Activated CD4-positive, alpha-beta T cell treated with anti-CD3 and anti-CD28 coated beads, Interleukin-2, Interleukin-6, amounts not matched to agents 100 ng/mL and 50 ng/mL, durations not matched to agents 16 hours and 8 hours (primary cell): Measurements from ENCODE around the gene GSTM1.

Experiments
- DNase-seq: peaks from one replicate; pipeline ENCODE4 v3.0.0-alpha.2; 2020

The GSTM1 gene

DNA sequence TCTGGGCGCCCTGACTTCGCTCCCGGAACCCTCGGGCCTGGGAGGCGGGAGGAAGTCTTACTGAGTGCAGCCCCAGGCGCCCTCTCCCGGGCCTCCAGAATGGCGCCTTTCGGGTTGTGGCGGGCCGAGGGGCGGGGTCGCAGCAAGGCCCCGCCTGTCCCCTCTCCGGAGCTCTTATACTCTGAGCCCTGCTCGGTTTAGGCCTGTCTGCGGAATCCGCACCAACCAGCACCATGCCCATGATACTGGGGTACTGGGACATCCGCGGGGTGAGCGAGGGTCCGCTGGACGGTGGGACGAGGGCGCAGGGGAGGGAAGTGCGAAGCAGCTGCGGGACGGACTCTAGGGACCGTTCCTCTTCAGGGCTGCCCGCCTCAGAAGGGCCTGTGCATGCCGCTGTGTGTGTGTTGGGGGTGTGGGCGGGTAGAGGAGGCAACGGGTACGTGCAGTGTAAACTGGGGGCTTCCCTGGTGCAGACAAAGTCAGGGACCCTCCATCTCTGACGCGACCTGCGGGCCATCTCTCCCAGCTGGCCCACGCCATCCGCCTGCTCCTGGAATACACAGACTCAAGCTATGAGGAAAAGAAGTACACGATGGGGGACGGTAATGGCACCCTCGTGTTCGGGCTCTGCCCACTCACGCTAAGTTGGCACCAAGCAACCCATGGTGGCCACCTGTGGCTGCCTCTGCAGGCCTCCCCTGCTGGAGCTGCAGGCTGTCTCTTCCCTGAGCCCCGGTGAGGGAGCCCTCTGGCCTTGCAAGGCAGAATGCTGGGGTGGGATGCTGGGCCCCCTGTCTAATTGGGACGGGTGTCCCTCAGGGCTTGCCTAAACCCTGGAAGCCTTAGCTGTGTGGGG, at the start of gene GSTM1:
Gene GSTM1 (plus strand): TSS at position 177 of the 859 bp plus-strand sequence. CDS start 57 bp downstream, at position 234.
- no peak for DNase-seq

DNA sequence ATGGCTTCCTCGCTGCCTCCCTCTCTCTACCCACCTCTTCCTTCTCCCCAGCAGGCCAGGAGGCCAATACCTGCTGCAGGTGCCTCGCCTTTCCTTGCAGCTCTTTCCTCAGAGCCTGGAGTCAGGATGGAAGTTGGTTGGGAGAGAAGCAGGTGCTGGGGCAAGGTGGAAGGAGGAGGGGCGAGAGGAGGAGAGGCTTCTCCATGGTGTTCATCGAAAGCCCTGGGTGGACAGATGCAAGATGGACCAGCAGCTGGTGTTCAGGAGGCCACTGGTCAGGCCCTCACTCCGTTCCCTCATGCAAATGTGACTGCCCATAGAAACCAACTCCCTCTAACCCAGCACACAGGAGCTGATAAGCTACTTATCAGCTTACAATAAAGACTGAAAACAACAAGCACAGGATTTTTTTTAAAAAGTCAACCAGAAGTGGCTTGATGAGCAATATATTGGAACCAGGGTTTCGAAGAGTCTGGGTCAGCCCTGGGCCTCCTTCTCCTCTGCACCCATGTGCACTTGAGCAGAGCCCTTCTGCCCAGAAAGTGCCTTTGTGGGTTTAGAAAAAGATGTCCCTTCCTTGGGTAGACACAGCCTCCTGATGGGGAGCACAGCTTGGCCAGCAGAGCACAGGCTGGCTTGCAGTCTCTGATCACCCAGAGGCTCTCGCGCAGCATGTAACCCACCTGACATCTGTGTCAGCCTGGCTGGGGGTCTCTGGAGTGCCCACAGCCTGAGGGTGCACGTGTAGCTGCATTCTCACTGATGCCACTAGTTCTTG, 48.4 kb upstream of the GSTM1 start:
- DNase-seq, result no peak

DNA sequence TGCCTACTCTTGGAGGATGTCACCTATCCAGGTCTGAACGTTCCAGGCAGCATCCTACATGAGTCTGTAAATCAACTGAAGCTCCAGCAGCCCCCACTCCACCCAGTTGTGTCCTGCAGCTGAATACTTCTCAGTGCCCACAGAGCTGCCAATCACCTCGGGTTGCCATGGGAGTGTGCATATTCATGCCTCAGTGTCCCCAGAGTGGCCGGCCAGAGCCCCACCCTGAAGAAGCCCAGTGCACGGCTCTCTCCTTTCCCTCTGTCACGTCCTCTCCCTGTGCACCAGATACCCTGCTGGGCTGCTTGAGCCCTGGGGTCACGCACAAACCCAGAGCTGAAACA, 47.8 kb upstream of the GSTM1 start:
- no peak for DNase-seq

DNA sequence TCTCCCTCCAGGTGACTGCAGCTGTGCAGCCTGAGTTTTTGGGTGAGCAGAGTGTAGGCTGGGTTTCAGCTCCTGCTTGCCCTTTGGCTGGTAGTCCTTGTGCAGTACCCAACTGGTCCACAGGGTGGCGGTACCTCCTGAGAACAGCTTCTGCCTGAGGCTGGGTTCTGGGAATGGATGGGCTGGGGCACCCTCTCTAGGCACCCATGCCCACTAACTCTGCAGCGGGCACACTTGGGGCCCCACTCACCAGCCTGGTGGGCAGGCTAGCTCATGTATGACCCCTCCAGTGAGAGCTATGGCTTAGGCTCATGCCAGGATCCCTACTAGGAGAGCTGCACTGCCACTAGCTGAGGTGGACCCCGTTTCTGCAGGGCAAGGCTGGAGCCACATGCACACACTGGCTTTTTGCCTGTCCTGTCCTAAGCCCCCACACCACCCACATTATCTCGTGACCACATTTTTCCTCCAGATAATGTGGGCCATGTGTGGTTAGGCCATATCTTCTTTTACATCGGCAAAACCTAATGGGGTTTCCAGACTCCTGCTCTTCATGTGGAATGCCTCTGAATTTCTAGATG, 47.2 kb upstream of the GSTM1 start:
- DNase-seq, result peak; percentile 93

DNA sequence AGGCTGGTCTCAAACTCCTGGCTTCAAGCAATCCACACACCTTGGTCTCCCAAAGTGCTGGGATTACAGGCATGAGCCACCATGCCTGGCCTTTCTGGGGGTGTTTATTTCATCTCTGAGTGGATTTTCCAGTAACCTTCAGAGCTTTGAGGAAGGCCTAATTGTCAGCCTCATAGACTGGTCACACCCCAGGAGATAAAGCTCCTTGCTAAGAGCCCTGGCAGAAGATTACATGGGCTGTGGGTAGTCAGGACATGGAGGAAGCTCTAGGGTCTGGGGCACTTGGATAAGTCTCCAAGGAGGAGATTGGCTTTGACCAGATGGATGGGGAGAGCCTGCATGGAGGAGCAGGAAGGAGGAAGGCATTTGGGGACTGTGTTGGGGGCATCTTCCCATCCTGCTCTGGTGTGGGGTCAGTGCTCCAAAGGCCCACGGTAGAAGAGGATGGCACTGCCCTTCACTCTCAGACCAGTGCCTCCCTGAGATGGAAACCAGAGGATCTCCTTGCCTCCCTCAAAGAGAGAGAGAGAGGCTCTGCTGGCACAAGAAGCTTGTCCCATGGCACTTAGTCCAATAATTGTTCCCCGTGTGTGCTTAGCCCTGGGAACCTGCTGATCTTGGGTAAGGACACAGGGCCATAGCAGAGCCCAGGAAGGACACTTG, 46.4 kb upstream of the GSTM1 start:
- no peak for DNase-seq

DNA sequence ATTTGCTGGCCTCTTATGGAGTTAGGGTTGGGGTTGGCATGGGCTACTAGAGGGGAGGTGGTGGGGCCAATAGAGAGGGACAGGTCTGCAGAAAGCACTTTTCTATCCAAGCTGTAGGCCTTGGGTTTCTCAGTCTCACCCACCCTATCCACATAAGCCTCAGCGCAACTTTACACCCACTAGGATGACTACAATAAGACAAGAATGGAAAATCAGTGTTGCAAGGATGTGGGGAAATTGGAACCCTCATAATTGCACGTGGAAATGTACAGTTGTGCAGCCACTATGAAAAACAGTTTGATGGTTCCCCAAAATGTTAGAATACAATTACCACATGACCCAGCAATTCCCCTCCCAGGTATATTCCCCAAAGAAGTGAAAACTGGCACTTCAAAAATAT, 45.8 kb upstream of the GSTM1 start:
- no peak for DNase-seq

DNA sequence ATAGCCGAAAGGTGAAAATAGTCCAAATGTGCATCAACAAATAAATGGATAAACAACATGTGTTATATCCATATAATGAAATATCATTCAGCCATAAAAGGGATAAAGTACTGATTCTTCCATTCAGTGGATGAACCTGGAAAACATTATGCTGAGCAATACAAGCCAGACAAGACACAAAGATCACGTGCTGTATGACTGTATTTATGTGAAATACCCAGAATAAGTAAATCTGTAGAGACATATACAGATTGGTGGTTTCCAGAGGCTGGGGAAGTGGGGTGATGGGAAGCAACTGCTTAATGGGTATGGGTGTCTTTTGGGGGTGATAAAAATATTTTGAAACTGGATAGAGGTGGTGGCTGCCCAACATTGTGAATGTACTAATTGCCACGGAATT, 45.0 kb upstream of the GSTM1 start:
- DNase-seq, result no peak

DNA sequence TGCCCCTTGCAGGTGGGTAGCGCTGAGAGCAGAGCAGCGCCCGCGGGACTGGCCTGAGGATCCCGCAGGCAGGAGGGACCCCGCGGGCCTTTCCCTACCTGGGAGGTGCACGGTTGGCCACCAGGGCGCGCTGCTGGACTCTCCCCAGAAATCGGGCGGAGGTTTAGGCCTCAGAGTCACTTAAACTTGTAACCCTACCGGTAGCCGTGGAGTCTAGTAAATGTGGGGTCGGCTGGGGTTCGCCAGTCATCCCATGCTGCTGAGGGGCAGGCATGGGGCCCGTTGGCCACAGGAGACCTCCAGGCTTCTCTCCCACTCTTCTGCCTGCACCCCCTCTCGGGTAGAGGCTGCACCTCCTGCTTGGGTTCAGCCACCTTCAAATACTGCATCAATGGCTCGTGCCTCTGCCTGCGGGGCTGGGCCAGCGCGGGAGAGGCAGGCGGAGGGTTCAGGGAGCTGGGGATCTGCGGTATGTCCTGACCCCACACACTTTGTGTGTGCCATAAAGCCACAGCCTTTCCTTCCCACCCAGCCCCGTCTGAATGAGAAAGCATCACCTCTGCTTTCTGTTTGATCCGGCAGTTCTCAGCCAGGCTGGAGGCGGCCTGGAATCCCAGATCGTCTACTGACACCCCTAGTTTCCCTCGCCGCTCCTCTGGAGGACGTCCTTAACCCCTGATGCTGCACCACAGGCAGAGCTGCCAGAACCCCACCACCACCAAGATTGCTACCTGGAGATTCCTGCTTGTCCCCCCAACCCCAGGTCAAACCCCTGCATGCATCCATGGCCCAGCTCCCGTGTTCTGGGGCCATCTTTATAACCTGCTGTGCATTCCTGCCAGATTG, 44.0 kb upstream of the GSTM1 start:
- DNase-seq, result peak; percentile 90

DNA sequence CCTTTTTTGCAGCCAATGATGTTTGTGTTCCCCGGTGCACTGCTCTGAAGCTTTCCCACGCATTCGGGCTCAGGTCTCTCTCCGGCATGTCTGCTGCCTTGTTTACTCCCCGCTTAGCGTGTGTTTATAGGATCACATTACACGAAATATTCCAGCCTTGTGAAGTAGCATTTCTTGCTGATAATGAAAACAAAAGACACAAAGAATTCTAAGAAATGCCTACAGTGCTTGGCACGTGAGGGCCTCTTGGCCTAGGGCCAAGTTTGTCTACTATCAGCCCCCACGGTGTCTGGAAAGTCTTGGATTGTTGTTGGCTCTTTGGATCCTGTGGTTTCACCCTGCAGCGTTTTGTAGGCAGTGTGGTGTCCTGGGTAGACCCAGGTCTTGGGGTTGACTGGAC, 42.9 kb upstream of the GSTM1 start:
- DNase-seq, result no peak

DNA sequence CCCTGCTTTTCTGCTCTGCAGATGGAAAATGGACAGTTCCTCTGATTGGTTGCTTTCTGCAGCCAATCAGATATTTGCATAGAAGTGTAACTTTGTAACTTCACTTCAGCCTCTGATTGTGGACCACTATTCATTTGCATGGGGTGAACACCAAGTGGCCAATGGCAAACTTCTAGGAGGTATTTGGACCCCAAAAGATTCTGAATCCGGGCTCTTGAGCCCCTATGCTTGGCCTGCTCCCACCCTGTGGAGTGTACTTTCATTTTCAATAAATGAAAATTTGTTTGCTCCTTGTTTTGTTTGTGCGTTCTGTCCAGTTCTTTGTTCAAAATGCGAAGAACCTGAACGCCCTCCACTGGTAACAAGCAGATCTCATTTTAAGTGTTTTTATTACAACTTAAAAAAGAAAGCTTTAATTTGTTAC, 38.1 kb upstream of the GSTM1 start:
- DNase-seq, result no peak

DNA sequence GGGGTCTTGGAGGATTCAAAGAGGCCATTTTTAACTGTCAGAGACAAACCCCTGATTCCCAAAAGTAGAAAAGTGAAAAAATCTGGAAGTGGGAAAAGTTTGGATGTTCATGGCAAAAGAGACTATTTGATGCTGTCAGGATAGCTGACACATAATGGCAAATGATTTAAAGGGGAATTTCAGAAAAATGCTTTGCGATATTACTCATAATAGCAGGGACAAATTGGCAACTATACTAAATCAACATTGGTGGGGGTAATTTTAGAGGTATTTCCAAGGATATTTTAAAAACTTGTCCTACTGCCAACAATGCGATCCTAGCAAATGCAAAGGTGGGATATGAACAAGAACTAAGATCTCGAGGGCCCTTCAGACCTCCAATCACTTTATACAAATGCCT, 37.0 kb upstream of the GSTM1 start:
- no peak for DNase-seq

DNA sequence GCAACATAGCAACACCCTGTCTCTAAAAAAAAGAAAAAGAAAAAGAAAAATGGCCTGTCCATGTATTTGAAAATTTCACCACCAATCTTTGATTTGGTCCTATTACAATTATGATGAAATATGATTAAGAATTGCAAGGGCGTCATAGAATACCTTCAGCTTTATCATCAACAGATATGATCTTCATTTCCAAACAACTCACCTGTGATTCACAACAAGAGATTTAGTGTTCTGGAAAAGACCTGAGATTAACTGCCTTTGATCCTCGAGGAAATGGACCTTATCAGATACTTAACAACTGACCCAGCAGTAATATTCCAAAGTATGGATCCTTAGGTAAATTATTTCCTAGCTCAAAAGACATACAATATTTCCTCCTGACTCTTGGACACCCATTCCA, 35.2 kb upstream of the GSTM1 start:
- no peak for DNase-seq

DNA sequence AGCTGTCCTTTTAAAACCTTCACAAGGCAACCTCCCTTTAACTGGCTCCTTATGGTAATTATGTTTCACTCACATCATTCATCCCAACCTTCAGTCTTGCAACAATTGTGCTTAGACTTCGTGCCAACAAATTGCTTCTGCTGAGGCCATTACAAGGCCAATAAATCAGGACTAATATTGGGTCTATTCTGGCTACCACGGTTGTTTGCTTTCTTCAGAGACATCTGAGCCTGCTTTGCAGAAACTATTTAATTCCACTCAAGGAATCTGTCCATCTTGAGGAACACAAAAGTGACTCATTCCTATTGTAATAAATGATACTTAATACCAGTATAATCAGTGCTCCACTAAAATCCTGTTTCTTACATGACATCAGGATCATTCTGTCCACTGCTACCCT, 34.3 kb upstream of the GSTM1 start:
- no peak for DNase-seq

DNA sequence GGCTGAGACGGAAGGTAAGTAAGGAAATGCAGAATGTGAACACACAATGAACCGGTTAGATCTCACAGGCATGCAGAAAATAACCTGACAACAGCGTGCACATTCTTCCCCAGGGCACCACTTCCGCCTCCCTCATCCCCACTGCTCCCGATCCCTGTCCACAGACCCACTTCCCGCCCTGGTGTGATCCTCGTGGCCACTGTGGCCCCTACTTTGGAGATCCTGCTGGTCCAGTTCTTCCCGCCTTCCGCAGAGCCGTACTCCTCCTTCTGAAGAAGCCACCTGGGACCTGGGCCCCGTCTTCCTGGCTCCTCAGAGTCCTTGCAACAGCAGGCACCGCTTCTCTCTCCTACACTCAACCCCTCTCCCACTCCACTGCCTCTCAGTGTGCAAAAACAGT, 33.1 kb upstream of the GSTM1 start:
- DNase-seq, result no peak

DNA sequence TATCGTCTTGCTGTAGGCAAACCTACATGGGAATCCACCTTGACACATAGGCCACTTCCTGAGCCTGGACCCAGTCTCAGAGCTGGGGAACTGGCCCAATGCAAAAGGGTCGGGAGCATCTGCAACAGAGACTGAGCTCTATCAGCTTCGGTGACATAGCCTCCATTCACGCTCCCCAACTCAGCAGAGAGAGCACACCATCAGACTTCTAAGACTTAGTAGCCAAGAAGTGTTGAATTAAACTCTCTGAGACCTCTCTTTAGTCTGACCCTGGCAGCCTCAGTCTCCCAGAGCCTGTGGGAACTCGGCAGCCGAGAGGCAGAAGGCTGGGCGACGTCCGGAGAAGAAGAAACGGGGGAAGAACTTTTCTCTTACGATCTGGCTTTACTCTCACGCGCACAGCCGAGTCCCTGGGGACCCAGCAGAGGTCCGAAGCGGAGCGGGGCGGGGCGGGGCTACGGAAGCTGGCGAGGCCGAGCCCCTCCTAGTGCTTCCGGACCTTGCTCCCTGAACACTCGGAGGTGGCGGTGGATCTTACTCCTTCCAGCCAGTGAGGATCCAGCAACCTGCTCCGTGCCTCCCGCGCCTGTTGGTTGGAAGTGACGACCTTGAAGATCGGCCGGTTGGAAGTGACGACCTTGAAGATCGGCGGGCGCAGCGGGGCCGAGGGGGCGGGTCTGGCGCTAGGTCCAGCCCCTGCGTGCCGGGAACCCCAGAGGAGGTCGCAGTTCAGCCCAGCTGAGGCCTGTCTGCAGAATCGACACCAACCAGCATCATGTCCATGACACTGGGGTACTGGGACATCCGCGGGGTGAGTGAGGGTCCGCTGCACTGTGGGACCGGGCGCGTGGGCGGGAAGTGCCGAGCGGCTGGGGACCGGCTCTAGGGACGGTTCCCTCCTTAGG, 31.8 kb upstream of the GSTM1 start, which contains the start of gene GSTM4:
Gene GSTM4 (plus strand): TSS at position 485 of the 905 bp plus-strand sequence. CDS start 291 bp downstream, at position 776.
- peak; percentile 75 for DNase-seq

DNA sequence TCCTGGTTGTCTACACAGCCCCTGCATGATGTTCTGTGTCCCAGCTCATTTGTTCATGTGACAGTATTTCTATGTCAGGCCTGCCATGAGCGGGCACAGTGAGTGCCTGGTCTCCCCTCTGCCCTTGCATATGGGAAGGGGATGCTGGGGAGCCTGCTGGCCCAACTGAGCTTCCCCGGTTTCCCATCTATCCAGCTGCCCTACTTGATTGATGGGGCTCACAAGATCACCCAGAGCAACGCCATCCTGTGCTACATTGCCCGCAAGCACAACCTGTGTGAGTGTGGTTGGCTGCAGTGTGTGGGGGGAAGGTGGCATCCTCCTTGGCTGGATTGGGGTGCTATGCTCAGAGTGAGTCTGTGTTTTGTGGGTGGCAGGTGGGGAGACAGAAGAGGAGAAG, 30.2 kb upstream of the GSTM1 start:
- DNase-seq, result no peak

DNA sequence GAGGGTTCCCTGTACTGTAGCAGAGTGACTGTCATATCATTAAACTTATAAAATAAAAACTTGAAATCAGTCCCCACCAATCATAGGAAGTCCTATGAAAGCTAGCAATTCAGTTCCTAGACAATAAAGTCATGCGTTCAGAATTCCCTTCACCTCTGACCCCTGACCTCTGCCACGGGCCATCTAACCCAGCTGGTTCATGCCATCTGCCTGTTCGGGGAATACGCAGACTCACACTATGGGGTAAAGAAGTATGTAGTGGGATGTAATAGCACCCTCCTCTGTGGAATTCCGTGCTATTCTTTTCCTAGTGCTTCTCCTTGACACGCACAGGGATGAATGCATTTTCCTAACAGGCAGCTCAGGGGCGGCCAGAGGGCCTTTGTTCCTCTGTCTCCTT, 29.6 kb upstream of the GSTM1 start:
- DNase-seq, result no peak

DNA sequence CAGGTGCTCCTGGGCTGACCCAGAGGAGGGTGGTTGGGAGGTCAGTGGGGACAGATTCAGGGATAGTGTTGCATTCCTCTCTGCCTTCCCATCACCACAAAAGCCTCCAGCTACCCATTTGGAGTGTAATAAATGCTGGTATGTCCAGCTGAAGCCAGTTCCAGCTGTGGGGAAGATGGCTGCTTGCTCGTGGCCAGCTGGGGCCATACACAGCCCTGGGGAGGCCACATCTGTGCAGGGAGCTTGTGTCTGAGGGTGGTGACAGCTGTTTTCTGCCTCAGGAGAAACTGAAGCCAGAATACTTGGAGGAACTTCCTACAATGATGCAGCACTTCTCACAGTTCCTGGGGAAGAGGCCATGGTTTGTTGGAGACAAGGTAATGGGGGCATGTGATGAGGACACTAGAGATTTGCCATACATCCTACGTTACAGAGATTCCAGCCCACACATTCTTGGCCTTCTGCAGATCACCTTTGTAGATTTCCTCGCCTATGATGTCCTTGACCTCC, 29.0 kb upstream of the GSTM1 start:
- no peak for DNase-seq

DNA sequence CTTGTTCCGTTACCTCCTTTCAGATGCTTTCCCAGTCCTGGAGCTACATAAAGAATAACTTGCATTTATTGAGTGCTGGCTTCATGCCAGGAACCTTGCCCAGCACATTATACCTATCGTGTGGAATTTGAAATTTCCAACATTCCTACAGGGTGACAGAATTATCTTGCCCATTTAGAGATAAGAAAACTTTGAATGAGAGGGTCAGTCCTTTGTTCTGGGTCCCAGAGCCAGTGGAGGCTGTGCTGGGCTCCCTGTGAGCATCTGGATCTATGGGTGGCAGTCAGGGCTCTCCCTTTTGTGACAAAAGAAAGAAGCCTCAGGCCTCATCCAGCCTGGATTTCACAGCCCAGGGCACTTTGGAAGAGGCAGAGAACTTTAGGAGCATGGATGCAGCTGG, 28.5 kb upstream of the GSTM1 start:
- no peak for DNase-seq

DNA sequence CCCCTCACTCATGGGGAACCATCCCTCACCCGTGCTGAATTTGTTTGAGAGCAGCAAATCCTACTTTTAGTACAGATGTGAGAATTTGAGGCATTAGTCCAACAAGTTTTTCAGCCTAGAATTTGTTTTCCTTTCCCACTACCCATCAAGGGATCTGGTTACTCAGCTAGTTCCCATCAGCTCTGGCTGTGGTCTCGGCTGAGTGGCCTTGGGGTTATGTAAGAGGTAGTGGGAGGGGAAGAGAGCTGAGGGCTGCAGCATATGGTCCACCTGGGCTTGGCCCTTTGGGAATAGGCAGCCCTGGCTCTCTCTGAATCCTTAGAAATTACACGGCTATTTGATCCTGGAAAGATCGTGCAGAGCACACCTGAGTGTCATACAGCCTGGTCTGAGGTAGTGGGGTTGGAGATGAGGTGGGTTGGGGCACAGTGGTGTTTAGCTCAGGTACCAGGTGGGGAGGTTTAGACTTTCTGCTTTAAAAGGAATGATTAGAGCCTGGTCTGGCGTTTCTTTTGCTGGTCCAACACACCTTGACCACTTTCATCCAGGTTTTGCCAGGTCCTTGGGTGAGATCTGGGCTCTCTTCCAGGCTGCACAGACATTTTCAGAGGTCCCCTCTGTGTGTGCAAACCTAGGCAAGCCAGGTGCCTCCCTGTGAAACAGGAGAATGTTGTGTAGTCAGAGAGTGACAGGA, 27.5 kb upstream of the GSTM1 start:
- DNase-seq, result no peak
